CD4-positive, alpha-beta memory T cell (primary cell): ENCODE results near the gene IFITM2. TPM values are rescaled to one million over a fixed set of nuclear protein-coding genes. Genes with fewer than 3 reads are reported as not detected.

Experiments used
- CTCF ChIA-PET: fragments of 350-600 bp; sonication (Branson Sonifier 250); formaldehyde crosslinking; loops from one replicate; lab custom pipeline; 2021; ENCODE audit warnings: inconsistent platforms; ENCODE audit not compliant: partially characterized antibody; lab: Charles Lee
- POLR2A ChIA-PET: fragments of 350-600 bp; sonication (Branson Sonifier 250); formaldehyde crosslinking; loops from one replicate; lab custom pipeline; 2021; ENCODE audit not compliant: partially characterized antibody; lab: Charles Lee
- DNase-seq, 5 donors: peaks; one replicate each; pipeline versions ENCODE4 v3.0.0 to v3.0.0-alpha.2; 2020 to 2022; ENCODE audit warnings: mixed read lengths in 1 of 5
- H3K27ac ChIP-seq: one replicate; pipeline ENCODE4 v1.7.0; 2013; ENCODE audit warnings: low read depth, low read length
- H3K27me3 ChIP-seq: 2 replicates; pipeline ENCODE4 v1.7.0; 2013; ENCODE audit warnings: mild to moderate bottlenecking, low read length, moderate library complexity; ENCODE audit not compliant: insufficient read depth
- H3K36me3 ChIP-seq: 2 replicates; pipeline ENCODE4 v1.7.0; 2013; ENCODE audit warnings: mild to moderate bottlenecking, low read length, moderate library complexity; ENCODE audit not compliant: insufficient read depth
- H3K4me1 ChIP-seq: 2 replicates; pipeline ENCODE4 v1.7.0; 2013; ENCODE audit warnings: mild to moderate bottlenecking, low read length, moderate library complexity; ENCODE audit not compliant: insufficient read depth
- H3K4me3 ChIP-seq, 2 donors: one replicate each; pipeline ENCODE4 v1.7.0; 2013; ENCODE audit warnings: low read length in 2 of 2, mild to moderate bottlenecking in 1 of 2
- H3K9me3 ChIP-seq, 2 donors: one replicate each; pipeline ENCODE4 v1.7.0; 2013; ENCODE audit warnings: low read length in 2 of 2, control low read depth in 1 of 2; ENCODE audit not compliant: control insufficient read depth in 1 of 2
- H3K27ac Mint-ChIP-seq, 7 donors: one replicate each; pipeline ENCODE4 v1.8.0; 2020 to 2021; ENCODE audit warnings: mixed read lengths in 7 of 7, mild to moderate bottlenecking in 6 of 7, inconsistent platforms in 3 of 7, moderate library complexity in 3 of 7
- H3K27me3 Mint-ChIP-seq, 2 donors: one replicate each; pipeline ENCODE4 v1.8.0; 2020 to 2021; ENCODE audit warnings: mixed read lengths in 2 of 2
- H3K36me3 Mint-ChIP-seq, 2 donors: one replicate each; pipeline ENCODE4 v1.8.0; 2020 to 2021; ENCODE audit warnings: mixed read lengths in 2 of 2, inconsistent platforms in 1 of 2, mild to moderate bottlenecking in 1 of 2
- H3K4me1 Mint-ChIP-seq, 4 donors: one replicate each; pipeline ENCODE4 v1.8.0; 2020 to 2021; ENCODE audit warnings: mixed read lengths in 4 of 4, mild to moderate bottlenecking in 1 of 4
- H3K4me3 Mint-ChIP-seq, 8 donors: one replicate each; pipeline ENCODE4 v1.8.0; 2020 to 2021; ENCODE audit warnings: mixed read lengths in 8 of 8, mild to moderate bottlenecking in 7 of 8, moderate library complexity in 6 of 8, inconsistent platforms in 3 of 8
- H3K9me3 Mint-ChIP-seq, 8 donors: one replicate each; pipeline ENCODE4 v1.8.0; 2020 to 2021; ENCODE audit warnings: mixed read lengths in 8 of 8, mild to moderate bottlenecking in 5 of 8, inconsistent platforms in 3 of 8, moderate library complexity in 1 of 8
- intact Hi-C: fragments of 100-400 bp; cut with micrococcal nuclease; formaldehyde crosslinking; loops from one replicate; pipeline ENCODE4 v1.15.1; 2023
- polyA plus RNA-seq, 2 donors: library from polyadenylated mRNA; unstranded; fragments of 300-500 nt; fragmentation: Illumina TruSeq; gene quantifications; one replicate each; pipeline ENCODE4 v1.2.3, GENCODE V29; 2021
- total RNA-seq, 2 experiments: library from RNA; stranded (reverse); gene quantifications; one replicate each; pipeline ENCODE4 v1.2.3, GENCODE V29; 2021

Gene IFITM2
- total and polyA plus RNA-seq, 4 experiments from 2014 or later = 202 to 3,716 (median 1,347) TPM

DNA sequence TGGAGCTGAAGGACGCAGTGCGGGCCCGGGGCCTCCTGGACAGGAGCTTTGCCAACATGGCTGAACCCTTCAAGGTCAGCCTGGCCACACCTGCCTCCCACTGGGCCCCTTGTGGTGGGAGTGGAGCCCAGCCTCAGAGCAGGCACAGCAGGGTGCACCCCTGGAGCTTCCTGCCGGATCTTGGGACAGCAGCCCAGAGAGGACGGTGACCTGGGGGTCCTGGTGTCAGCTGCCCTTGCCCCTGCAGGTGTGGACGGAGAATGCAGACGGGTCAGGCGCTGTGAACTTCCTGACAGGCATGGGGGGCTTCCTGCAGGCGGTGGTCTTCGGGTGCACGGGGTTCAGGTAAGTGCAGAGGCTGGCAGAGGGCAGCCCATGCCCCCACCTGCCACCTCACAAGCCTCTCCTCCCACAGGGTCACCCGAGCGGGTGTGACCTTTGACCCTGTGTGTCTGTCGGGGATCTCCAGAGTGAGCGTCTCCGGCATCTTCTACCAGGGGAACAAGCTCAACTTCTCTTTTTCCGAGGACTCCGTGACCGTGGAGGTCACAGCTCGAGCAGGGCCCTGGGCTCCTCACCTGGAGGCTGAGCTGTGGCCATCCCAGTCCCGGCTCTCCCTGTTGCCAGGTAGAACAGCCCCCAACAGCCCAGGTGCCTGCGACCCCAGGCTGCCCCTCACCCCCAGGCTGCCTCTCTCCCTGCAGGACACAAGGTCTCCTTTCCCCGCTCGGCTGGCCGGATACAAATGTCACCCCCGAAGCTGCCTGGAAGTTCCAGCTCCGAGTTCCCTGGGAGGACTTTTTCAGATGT lies 13.6 kb upstream of the IFITM2 start:
- H3K4me1 ChIP-seq = peaks cover 33% of the 10 kb centered on the region
- Mint-ChIP-seq H3K36me3 (peaks cover 0 to 23% of the 10 kb centered on the region in 2 donors), H3K27me3 (no peaks in the 10 kb centered on the region), H3K4me1 (peaks cover 11 to 39% (median 27%) of the 10 kb centered on the region in 4 donors), H3K9me3 (peaks cover 0 to 1% (median 0%) of the 10 kb centered on the region in 8 donors), H3K27ac (peak overlapping the region in 1 of 7 donors; percentile 72), H3K4me3 (no peak overlapping the region)
- DNase-seq = peak in 1 of 5 donors; percentile 41
- H3K4me3 ChIP-seq = no peak overlapping the region
- CTCF ChIA-PET = interaction anchor here (1.0 to 1.1 kb wide), 4 partner anchors 11 to 61 kb away, joined by 3 to 5 read pairs (median 4); no protein-coding TSS in a partner anchor
- peaks cover 8% of the 10 kb centered on the region for H3K36me3 ChIP-seq
- intact Hi-C loops = no loop called here
- POLR2A ChIA-PET = interaction anchor here (0.9 to 9.9 kb wide), 4 partner anchors 13 to 43 kb away, joined by 3 to 148 read pairs (median 10); partner anchors contain the start of gene NLRP6
- no peak overlapping the region for H3K27ac ChIP-seq
- H3K9me3 ChIP-seq = no peaks in the 10 kb centered on the region
- H3K27me3 ChIP-seq = no peaks in the 10 kb centered on the region

DNA sequence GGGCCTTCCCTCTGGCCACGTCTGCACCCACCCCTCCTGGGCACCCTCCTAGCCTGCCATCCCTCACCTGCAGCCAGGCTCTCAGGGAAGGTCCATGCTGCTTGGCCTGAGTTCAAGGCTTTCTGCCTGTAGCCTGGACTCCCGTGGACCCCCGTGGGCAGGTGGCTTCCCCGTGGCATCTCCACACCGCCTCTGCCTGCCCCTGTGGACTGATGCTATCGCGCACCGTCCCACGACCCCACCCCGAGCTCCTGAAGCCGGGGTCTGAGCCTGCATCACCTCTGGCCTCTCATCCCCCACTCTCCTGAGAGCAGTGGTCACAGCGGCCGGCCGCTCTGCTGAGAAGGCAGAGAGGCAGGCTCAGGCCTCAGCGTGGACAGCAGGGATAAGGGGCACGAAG lies 12.8 kb upstream of the IFITM2 start:
- H3K9me3 Mint-ChIP-seq = peaks cover 0 to 1% (median 0%) of the 10 kb centered on the region in 8 donors
- Histone ChIP-seq H3K9me3 (no peaks in the 10 kb centered on the region), H3K27ac (no peak overlapping the region), H3K36me3 (peaks cover 8% of the 10 kb centered on the region), H3K4me1 (peaks cover 28% of the 10 kb centered on the region), H3K4me3 (no peak overlapping the region), H3K27me3 (no peaks in the 10 kb centered on the region)
- H3K36me3 Mint-ChIP-seq = peaks cover 0 to 23% of the 10 kb centered on the region in 2 donors
- peak overlapping the region in 1 of 7 donors; percentile 72 for H3K27ac Mint-ChIP-seq
- intact Hi-C loops = no loop called here
- no peaks in the 10 kb centered on the region for H3K27me3 Mint-ChIP-seq
- ChIA-PET CTCF (interaction anchor here (1.0 to 1.1 kb wide), 3 partner anchors 10 to 61 kb away, joined by 3 to 5 read pairs (median 4); no protein-coding TSS in a partner anchor), POLR2A (interaction anchor here (0.9 to 9.9 kb wide), 4 partner anchors 14 to 44 kb away, joined by 3 to 148 read pairs (median 10); partner anchors contain the start of gene NLRP6)
- peak in 1 of 5 donors; percentile 21 for DNase-seq
- H3K4me1 Mint-ChIP-seq = peaks cover 11 to 36% (median 24%) of the 10 kb centered on the region in 4 donors
- no peak overlapping the region for H3K4me3 Mint-ChIP-seq

DNA sequence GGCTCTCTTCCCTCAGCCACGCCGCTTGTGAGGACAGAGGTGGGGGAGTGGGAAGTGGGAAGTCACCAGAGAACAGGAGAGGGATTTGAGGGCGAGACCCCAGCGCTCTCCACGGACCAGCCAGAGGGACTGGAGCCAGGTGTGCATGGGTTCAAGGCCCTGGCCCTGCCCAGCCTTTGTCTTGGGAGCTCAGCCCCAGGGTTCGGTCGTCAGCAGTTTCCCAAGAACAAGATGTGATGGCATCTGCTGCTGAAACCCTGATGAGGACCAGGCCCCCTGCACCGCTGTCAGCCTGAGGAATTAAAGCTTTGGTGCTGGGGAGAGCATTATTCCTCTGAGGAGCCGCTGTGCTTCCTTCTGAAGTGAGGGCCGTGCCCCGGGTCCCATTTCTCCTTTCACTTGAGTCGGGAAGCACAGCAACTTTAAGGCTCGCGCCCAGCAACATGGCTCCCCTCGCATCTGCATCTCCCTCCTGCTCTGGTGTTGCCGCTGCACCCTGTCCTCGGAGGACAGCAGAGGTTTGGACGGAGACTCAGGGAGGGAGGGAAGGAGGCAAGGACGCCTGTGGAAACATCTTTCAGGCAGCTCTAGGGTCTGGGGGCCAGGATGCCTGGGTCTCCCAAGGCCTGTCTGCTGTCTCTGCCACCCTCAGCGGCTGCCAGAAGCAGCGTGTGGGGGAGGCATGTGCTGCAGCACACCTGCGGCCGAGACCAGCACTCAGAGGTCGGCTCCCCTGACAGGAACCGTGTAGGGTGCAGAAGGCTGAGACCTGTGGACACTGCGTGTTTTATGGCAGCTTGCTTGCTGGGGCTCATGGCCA lies 12.1 kb upstream of the IFITM2 start:
- H3K27ac Mint-ChIP-seq = peak overlapping the region in 3 of 7 donors; percentile 4 to 72 (median 10)
- Histone ChIP-seq H3K9me3 (no peaks in the 10 kb centered on the region), H3K27ac (no peak overlapping the region), H3K4me3 (no peak overlapping the region), H3K36me3 (peaks cover 8% of the 10 kb centered on the region), H3K4me1 (peaks cover 23% of the 10 kb centered on the region), H3K27me3 (no peaks in the 10 kb centered on the region)
- ChIA-PET CTCF (interaction anchor here (1.3 kb wide), 1 partner anchor 16 kb away, joined by 4 read pairs; no protein-coding TSS in a partner anchor), POLR2A (interaction anchor here (0.7 to 9.9 kb wide), 4 partner anchors 9 to 27 kb away, joined by 4 to 148 read pairs (median 10); partner anchors contain the start of gene NLRP6)
- intact Hi-C loops = no loop called here
- peaks cover 12 to 40% (median 23%) of the 10 kb centered on the region in 4 donors for H3K4me1 Mint-ChIP-seq
- peaks cover 0 to 1% of the 10 kb centered on the region in 2 donors for H3K27me3 Mint-ChIP-seq
- H3K9me3 Mint-ChIP-seq = peaks cover 0 to 1% (median 0%) of the 10 kb centered on the region in 8 donors
- DNase-seq = peak in 1 of 5 donors; percentile 34
- peaks cover 0 to 23% of the 10 kb centered on the region in 2 donors for H3K36me3 Mint-ChIP-seq
- H3K4me3 Mint-ChIP-seq = no peak overlapping the region

DNA sequence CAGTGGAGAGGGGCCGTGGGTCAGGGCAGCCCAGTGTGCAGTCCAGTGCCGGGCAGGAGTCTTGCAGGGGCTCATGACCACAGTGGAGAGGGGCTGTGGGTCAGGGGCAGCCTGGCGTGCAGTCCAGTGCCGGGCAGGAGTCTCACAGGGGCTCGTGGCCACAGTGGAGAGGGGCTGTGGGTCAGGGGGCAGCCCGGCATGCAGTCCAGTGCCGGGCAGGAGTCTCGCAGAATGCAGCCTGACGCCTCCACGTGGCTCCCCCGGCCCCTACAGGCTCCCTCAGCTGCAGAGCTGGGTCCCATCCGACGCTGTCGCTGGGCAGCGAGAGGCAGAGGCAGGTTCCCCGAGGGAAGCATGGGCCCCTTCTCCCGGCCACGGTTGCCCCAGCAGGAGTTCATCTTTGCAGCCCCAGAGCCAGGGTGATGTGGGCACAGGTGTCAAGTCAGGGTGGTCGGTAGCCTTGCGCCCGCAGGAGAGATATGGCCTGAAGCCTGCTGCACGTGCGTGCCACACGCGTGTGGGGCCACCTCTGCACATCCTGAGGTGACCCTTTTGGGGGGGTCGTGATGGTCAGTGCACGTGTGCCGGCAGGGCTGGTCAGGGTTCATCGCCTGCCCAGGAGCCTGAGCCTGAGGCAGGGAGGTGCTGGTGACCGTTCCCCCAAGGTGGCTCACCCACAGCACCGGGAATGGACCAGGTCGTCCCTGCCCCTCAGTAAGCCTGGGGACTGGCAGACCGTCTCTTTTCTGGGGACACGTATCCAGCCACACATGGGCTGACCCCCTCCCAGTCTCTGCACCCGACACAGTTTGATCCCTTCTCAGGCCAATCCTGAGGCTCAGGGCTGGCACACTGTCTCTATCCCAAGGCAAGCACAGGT lies 11.2 kb upstream of the IFITM2 start:
- POLR2A ChIA-PET = interaction anchor here (1.0 to 9.9 kb wide), 3 partner anchors 11 to 28 kb away, joined by 4 to 148 read pairs (median 15); partner anchors contain the start of gene NLRP6
- no peak overlapping the region for H3K27ac ChIP-seq

DNA sequence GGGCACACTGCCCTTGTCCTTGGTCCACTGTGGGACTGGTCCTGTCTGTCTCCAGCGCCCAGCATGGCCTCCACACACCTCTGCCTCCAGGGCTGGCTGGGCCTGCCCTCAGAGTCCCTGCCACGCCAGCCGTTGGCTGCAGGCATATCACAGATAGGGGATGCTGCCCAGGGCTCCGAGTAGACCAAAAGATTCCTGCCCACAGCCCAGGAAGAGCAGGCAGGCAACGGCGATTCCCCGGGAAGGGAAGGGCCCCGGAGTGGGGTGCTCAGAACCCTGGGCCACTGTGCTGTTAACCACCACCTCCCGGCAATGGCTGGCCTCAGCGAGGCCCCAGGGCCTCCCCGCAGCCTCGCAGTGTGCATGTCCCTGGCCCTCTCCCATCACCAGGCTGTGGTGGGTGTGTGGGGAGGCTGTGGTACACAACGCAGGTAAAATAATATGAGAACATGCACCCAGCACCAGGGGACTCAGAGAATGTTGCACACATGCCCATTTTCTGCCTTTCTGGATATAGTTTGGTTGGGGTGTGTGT lies 10.5 kb upstream of the IFITM2 start:
- ChIA-PET CTCF (no interaction called here), POLR2A (interaction anchor here (1.5 to 4.2 kb wide), 2 partner anchors 10 to 29 kb away, joined by 6 to 32 read pairs; partner anchors contain the start of gene PGGHG)
- peaks cover 0 to 13% of the 10 kb centered on the region in 2 donors for H3K36me3 Mint-ChIP-seq
- Histone ChIP-seq H3K4me3 (no peak overlapping the region), H3K36me3 (peaks cover 8% of the 10 kb centered on the region), H3K9me3 (no peaks in the 10 kb centered on the region), H3K27me3 (no peaks in the 10 kb centered on the region), H3K27ac (no peak overlapping the region), H3K4me1 (peaks cover 23% of the 10 kb centered on the region)
- H3K4me1 Mint-ChIP-seq = peaks cover 9 to 33% (median 16%) of the 10 kb centered on the region in 4 donors
- DNase-seq = peak in 1 of 5 donors; percentile 35
- peak overlapping the region in 5 of 8 donors; percentile 16 to 70 (median 43) for H3K4me3 Mint-ChIP-seq
- peaks cover 0 to 1% (median 0%) of the 10 kb centered on the region in 8 donors for H3K9me3 Mint-ChIP-seq
- intact Hi-C loops = no loop called here
- H3K27ac Mint-ChIP-seq = peak overlapping the region; percentile 5 to 87 (median 38)
- peaks cover 0 to 3% of the 10 kb centered on the region in 2 donors for H3K27me3 Mint-ChIP-seq

More for the DNA sequence above, 11.2 kb upstream of the IFITM2 start:
- Mint-ChIP-seq H3K27me3 (peaks cover 0 to 3% of the 10 kb centered on the region in 2 donors), H3K27ac (peak overlapping the region in 2 of 7 donors; percentile 4 to 75), H3K4me3 (peak overlapping the region in 1 of 8 donors; percentile 10), H3K4me1 (peaks cover 9 to 35% (median 17%) of the 10 kb centered on the region in 4 donors), H3K36me3 (peaks cover 0 to 15% of the 10 kb centered on the region in 2 donors), H3K9me3 (peaks cover 0 to 1% (median 0%) of the 10 kb centered on the region in 8 donors)
- no peak overlapping the region for H3K4me3 ChIP-seq
- H3K4me1 ChIP-seq = peaks cover 23% of the 10 kb centered on the region
- H3K36me3 ChIP-seq = peaks cover 8% of the 10 kb centered on the region
- no peaks in the 10 kb centered on the region for H3K9me3 ChIP-seq
- DNase-seq = peak in 1 of 5 donors; percentile 18
- no peaks in the 10 kb centered on the region for H3K27me3 ChIP-seq
- intact Hi-C loops = no loop called here
- CTCF ChIA-PET = interaction anchor here (1.3 kb wide), 1 partner anchor 17 kb away, joined by 4 read pairs; no protein-coding TSS in a partner anchor
